Esophagus muscularis mucosa (tissue), 4 donors: ENCODE results near the gene CASP14. TPM values are rescaled to one million over a fixed set of nuclear protein-coding genes. Genes with fewer than 3 reads are reported as not detected.
"Not testable (repeated sequence)": the region's sequence is repeated elsewhere in the genome, so short reads cannot be mapped to it uniquely, and the experiment has no call there.

Experiments
- DNase-seq: peaks from one replicate; pipeline ENCODE4 v3.0.0-alpha.2; 2017; ENCODE audit errors: extremely low spot score
- H3K27ac ChIP-seq, 4 donors: fragments of 200-600 bp; sonication (generic); replicated peaks in 1 of 4; 1 replicate in 3 of 4; 2 replicates in 1 of 4; pipeline ENCODE4 v1.5.1; 2016 to 2019; ENCODE audit warnings: mild to moderate bottlenecking in 1 of 4
- H3K27me3 ChIP-seq, 4 donors: fragments of 200-600 bp; sonication (generic); one replicate each; pipeline versions ENCODE4 v1.5.1 to v1.6.0; 2016 to 2019
- H3K36me3 ChIP-seq, 4 donors: fragments of 200-600 bp; sonication (generic); one replicate each; pipeline ENCODE4 v1.5.1; 2016 to 2019
- H3K4me1 ChIP-seq, 4 donors: fragments of 200-600 bp; sonication (generic); one replicate each; pipeline ENCODE4 v1.5.1; 2016 to 2019
- H3K4me3 ChIP-seq, 4 donors: fragments of 200-600 bp; sonication (generic); 1 replicate in 2 of 4; 2 replicates in 2 of 4; pipeline ENCODE4 v1.5.1; 2016 to 2019; ENCODE audit warnings: mild to moderate bottlenecking in 4 of 4, moderate library complexity in 1 of 4
- H3K9me3 ChIP-seq, 4 donors: fragments of 200-600 bp; sonication (generic); 1 replicate in 3 of 4; 2 replicates in 1 of 4; pipeline ENCODE4 v1.5.1; 2016 to 2019
- EP300 ChIP-seq: sonication (generic); formaldehyde crosslinking; IDR thresholded peaks from one replicate; pipeline ENCODE4 v1.6.1; 2017; ENCODE audit warnings: antibody characterized with exemption
- POLR2A ChIP-seq: fragments of 450-650 bp; IDR thresholded peaks from one replicate; pipeline ENCODE4 v1.6.1; 2017; ENCODE audit warnings: antibody characterized with exemption, moderate library complexity, mild to moderate bottlenecking, low read depth
- POLR2AphosphoS5 ChIP-seq, 2 donors: sonication (generic); formaldehyde crosslinking; IDR thresholded peaks; one replicate each; pipeline ENCODE4 v1.6.1; 2017; ENCODE audit warnings: antibody characterized with exemption in 2 of 2
- WGBS: methylation state at CpG from one replicate; pipeline ENCODE4 v1.1.5; 2018; 5-methylcytosine and 5-hydroxymethylcytosine counted together
- intact Hi-C: fragments of 100-400 bp; cut with DNase I; formaldehyde crosslinking; loops from one replicate; pipeline ENCODE4 v1.15.1; 2023
- total RNA-seq, 4 donors: library from RNA; depleted of rRNA; stranded (reverse); fragments of >200 nt; gene quantifications; one replicate each; pipeline versions ENCODE4 v1.1.0 to v1.2.1, GENCODE V29; 2016
- TF ChIP-seq, protein P1 (sequence below), 3 experiments: fragments of 200-600 bp in 2 of 3; fragments of 450-650 bp in 1 of 3; sonication (generic) in 2 of 3; IDR thresholded peaks; one replicate each; pipeline ENCODE4 v1.5.1; 2017 to 2019; ENCODE audit warnings: antibody characterized with exemption in 3 of 3, mild to moderate bottlenecking in 2 of 3, moderate library complexity in 1 of 3

Gene CASP14
- total RNA-seq, 4 donors from 2014 or later = not detected

DNA sequence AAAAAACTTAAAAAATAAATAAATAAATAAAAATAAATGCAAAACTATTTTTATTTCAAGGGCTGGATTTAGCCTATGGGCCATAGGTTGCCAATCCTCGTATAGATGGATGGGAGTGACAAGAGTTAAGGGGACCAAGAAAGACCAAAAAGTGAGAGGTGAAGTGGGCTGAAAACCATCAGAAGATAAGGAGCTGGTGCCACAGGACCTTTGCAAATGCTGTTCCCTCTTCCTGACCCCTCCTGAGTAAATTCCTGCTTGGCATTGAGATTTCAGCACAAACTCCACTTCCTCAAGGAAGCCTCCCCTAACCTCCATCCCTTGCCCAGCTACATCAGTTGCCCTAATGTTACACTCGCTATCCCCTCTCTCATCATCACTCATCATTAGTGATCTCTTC, 43.7 kb downstream of the CASP14 start:
- peaks cover 0 to 4% (median 0%) of the 10 kb centered on the region in 4 donors for H3K27me3 ChIP-seq
- TF ChIP-seq EP300 (no peak), POLR2AphosphoS5 (IDR thresholded peaks at IDR 0.05) (no peak), POLR2A (no peak)
- TF ChIP-seq, protein P1, sequence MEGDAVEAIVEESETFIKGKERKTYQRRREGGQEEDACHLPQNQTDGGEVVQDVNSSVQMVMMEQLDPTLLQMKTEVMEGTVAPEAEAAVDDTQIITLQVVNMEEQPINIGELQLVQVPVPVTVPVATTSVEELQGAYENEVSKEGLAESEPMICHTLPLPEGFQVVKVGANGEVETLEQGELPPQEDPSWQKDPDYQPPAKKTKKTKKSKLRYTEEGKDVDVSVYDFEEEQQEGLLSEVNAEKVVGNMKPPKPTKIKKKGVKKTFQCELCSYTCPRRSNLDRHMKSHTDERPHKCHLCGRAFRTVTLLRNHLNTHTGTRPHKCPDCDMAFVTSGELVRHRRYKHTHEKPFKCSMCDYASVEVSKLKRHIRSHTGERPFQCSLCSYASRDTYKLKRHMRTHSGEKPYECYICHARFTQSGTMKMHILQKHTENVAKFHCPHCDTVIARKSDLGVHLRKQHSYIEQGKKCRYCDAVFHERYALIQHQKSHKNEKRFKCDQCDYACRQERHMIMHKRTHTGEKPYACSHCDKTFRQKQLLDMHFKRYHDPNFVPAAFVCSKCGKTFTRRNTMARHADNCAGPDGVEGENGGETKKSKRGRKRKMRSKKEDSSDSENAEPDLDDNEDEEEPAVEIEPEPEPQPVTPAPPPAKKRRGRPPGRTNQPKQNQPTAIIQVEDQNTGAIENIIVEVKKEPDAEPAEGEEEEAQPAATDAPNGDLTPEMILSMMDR (IDR thresholded peaks at IDR 0.05) = no peak
- H3K4me1 ChIP-seq = peaks cover 5 to 10% (median 8%) of the 10 kb centered on the region in 4 donors
- no peak for DNase-seq
- 82% methylated on average over 2 of the region's 2 CpGs for WGBS
- intact Hi-C loops = no loop called here
- no peaks in the 10 kb centered on the region for H3K9me3 ChIP-seq
- H3K4me3 ChIP-seq = no peak overlapping the region
- no peaks in the 10 kb centered on the region for H3K36me3 ChIP-seq
- H3K27ac ChIP-seq = no peak overlapping the region

DNA sequence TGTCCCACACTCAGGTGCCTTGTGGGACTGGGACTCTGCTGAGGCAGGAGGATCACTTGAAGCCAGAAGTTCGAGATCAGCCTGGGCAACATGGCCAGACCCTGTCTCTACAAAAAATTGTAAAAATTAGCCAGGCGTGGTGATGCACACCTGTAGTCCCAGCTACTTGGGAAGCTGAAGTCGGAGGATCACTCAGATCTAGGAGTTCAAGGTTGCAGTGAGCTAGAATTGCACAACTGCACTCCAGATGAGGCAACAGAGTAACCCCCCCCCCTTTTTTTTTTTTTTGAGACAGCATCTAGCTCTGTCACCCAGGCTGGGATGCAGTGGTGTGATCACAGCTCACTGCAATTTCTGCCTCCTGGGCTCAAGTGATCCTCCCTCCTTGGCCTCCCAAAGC, 46.9 kb downstream of the CASP14 start:
- WGBS = 88% methylated on average over 3 of the region's 3 CpGs
- H3K36me3 ChIP-seq = no peaks in the 10 kb centered on the region
- intact Hi-C loops = no loop called here
- no peaks in the 10 kb centered on the region for H3K9me3 ChIP-seq
- no peak overlapping the region for H3K27ac ChIP-seq
- H3K4me3 ChIP-seq = no peak overlapping the region
- H3K4me1 ChIP-seq = peaks cover 5 to 10% (median 8%) of the 10 kb centered on the region in 4 donors
- no peaks in the 10 kb centered on the region for H3K27me3 ChIP-seq
- DNase-seq = no peak
- no peak for TF ChIP-seq POLR2AphosphoS5 (IDR thresholded peaks at IDR 0.05)
- TF ChIP-seq, protein P1 (IDR thresholded peaks at IDR 0.05) = no peak
- no peak for TF ChIP-seq EP300
- TF ChIP-seq POLR2A = no peak

DNA sequence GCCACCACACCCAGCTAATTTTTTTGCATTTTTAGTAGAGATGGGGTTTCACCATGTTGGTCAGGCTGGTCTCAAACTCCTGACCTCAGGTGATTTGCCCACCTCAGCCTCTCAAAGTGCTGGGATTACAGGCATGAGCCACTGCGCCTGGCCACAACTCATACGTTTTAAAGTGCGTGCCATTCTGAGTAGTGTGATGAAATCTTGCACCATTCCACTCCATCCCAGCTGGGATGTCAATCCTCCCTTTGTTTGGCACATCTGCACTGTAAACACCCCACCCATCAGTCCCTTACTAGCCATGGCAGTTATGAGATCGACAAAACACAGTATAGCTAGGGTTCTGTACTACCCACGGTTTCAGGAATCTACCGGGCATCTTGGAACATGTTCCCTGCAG, 48.7 kb downstream of the CASP14 start:
- H3K27ac ChIP-seq, intact Hi-C loops, H3K36me3 ChIP-seq, H3K9me3 ChIP-seq, H3K27me3 ChIP-seq, H3K4me3 ChIP-seq, H3K4me1 ChIP-seq, DNase-seq: not testable (repeated sequence)
- 80% methylated on average over 4 of the region's 6 CpGs for WGBS

DNA sequence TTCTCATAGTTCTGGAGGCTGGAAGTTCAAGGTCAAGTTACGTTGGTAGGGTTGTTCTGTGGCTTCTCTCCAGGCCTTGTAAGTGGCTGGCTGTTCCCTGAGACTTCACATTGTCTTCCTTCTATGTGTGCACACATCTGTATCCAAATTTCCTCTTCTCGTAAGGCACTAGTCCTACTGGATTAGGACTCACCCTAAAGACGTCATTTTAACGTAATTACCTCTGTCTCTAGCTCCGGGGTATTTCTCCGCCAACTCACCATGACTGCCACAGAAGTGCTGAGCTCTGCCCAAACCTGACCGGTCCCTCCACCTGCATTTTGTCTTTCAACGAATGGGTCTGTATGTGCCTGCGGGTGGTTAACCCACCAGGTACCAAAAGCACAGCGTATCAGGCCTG, 49.2 kb downstream of the CASP14 start:
- no peak overlapping the region for H3K4me3 ChIP-seq
- no peaks in the 10 kb centered on the region for H3K4me1 ChIP-seq
- no peaks in the 10 kb centered on the region for H3K36me3 ChIP-seq
- H3K9me3 ChIP-seq = peaks cover 0 to 8% (median 5%) of the 10 kb centered on the region in 4 donors
- no peaks in the 10 kb centered on the region for H3K27me3 ChIP-seq
- TF ChIP-seq POLR2AphosphoS5 (IDR thresholded peaks at IDR 0.05) = no peak
- TF ChIP-seq POLR2A = no peak
- TF ChIP-seq EP300 = no peak
- no peak for DNase-seq
- WGBS = 77% methylated on average over 10 of the region's 10 CpGs
- no peak overlapping the region for H3K27ac ChIP-seq
- intact Hi-C loops = no loop called here

DNA sequence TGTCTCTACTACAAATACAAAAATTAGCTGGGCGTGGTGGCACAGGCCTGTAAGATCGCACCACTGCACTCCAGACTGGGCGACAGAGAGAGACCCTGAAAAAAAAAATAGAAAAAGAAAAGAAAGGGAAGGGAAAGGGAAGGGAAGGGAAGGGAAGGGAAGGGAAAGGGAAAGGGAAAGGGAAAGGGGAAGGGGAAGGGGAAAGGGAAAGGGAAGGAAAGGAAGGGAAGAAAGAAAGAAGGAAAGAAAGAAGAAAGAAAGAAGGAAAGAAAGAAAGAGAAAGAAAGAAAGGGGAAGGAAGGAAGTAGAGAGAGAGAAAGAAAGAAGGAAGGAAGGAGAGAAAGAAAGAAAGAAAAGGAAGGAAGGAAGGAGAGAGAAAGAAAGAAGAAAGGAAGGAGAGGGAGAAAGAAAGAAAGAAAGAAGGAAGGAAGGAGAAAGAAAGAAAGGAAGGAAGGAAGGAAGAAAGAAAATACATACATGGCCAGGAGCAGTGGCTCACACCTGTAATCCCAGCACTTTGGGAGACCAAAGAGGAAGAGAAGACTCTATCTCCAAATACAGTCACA, 49.8 kb downstream of the CASP14 start:
- intact Hi-C loops = no loop called here
- no peaks in the 10 kb centered on the region for H3K36me3 ChIP-seq
- no peak for TF ChIP-seq EP300
- DNase-seq = no peak
- no peaks in the 10 kb centered on the region for H3K4me1 ChIP-seq
- H3K27me3 ChIP-seq = no peaks in the 10 kb centered on the region
- 85% methylated on average over 3 of the region's 3 CpGs for WGBS
- peaks cover 0 to 14% (median 11%) of the 10 kb centered on the region in 4 donors for H3K9me3 ChIP-seq
- H3K27ac ChIP-seq = no peak overlapping the region
- no peak overlapping the region for H3K4me3 ChIP-seq

DNA sequence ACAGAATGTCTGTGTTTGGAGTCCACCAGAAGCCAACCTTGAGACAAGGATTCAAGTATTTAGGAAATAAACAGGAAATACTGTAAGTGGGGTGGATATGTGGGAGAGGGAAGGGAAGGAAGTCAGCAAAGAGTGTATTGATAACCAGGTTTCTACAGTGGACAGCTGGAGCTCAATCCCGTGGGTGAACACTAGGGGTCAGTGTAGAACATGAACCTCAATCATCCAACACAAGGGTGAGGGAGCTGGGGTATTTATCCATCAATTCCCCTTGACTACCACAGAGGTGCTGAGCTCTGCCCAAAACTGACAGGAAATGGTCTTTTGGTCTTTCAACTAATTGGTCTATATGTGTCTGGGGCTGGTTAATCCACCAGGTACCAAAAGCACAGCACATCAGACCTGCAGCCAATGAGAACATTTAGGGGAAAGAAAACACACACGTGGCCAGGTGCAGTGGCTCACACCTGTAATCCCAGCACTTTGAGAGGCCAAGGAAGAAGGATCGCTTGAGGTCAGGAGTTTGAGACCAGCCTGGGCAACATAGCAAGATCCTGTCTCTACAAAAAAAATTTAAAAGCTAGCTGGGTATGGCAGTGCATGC, 52.3 kb downstream of the CASP14 start:
- WGBS = 61% methylated on average over 3 of the region's 3 CpGs

More for the DNA sequence above, 52.3 kb downstream of the CASP14 start:
- peaks cover 2 to 3% (median 2%) of the 10 kb centered on the region in 4 donors for H3K4me1 ChIP-seq
- H3K27ac ChIP-seq = no peak overlapping the region
- DNase-seq = no peak
- no peak overlapping the region for H3K4me3 ChIP-seq
- H3K36me3 ChIP-seq = no peaks in the 10 kb centered on the region
- H3K27me3 ChIP-seq = no peaks in the 10 kb centered on the region
- H3K9me3 ChIP-seq = peaks cover 0 to 20% (median 16%) of the 10 kb centered on the region in 4 donors
- TF ChIP-seq POLR2A (no peak), EP300 (no peak)
- TF ChIP-seq, protein P1 (IDR thresholded peaks at IDR 0.05) = peak; percentile 57 to 72 (median 59)
- intact Hi-C loops = loop anchor here (2.0 to 10.0 kb wide), 3 partner anchors 49 to 456 kb away; no protein-coding TSS in a partner anchor
